ENCODE measurements around the gene MRPS25.

DNA sequence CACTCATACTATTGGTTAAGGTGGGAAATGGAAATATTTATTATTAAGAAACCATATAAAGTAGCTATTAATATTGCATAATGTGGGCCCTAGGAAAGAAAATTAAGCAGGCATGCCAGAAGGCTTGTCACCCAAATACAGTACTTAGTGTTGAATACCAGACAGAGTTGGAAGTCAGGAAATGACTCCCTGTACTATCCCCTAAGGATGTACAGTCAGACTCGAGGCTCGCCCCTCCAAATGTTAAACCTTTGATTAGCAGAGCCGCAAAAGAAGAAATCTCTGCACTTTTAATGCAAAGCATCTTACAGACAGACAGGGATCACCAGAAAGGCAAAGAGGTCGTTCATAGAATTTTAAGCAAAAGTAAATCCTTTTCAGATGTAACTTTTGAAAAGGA is 45.1 kb upstream of the MRPS25 start:
- TF ChIP-seq, protein P1, sequence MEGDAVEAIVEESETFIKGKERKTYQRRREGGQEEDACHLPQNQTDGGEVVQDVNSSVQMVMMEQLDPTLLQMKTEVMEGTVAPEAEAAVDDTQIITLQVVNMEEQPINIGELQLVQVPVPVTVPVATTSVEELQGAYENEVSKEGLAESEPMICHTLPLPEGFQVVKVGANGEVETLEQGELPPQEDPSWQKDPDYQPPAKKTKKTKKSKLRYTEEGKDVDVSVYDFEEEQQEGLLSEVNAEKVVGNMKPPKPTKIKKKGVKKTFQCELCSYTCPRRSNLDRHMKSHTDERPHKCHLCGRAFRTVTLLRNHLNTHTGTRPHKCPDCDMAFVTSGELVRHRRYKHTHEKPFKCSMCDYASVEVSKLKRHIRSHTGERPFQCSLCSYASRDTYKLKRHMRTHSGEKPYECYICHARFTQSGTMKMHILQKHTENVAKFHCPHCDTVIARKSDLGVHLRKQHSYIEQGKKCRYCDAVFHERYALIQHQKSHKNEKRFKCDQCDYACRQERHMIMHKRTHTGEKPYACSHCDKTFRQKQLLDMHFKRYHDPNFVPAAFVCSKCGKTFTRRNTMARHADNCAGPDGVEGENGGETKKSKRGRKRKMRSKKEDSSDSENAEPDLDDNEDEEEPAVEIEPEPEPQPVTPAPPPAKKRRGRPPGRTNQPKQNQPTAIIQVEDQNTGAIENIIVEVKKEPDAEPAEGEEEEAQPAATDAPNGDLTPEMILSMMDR (IDR thresholded peaks at IDR 0.05; ENCODE audit: borderline replicate concordance, extremely low read depth, low read length, poor library complexity, severe bottlenecking): no peak
- TF ChIP-seq EZH2 (IDR thresholded peaks at IDR 0.05; ENCODE audit: borderline replicate concordance, low read depth, low read length, severe bottlenecking): no peak
